K562 (cell line): ENCODE results near the gene MRPL48.

Experiments used
- HDAC1 ChIP-seq, 2 experiments: fragments of 450-650 bp; IDR thresholded peaks; 2 replicates each; pipeline ENCODE4 v1.6.1; 2016 to 2017; ENCODE audit warnings: inconsistent platforms in 1 of 2, mild to moderate bottlenecking in 1 of 2, moderate library complexity in 1 of 2
- POLR2AphosphoS2 ChIP-seq: IDR thresholded peaks from 2 replicates; pipeline ENCODE4 v1.6.1; 2012; ENCODE audit warnings: low read length, improper control_type of control experiment
- SRSF1 ChIP-seq: fragments of 200-400 bp; formaldehyde crosslinking; IDR thresholded peaks from 2 replicates; pipeline ENCODE4 v1.6.1; 2017; ENCODE audit warnings: mild to moderate bottlenecking, low read depth, low read length, moderate library complexity
- STAT5A ChIP-seq: IDR thresholded peaks from 2 replicates; pipeline ENCODE4 v1.6.1; 2012; ENCODE audit warnings: low read length, inconsistent platforms, borderline replicate concordance
- STAT5B ChIP-seq: fragments of 250-450 bp; sonication (Bioruptor Pico); IDR thresholded peaks from 2 replicates; pipeline ENCODE4 v1.8.0; 2021; ENCODE audit warnings: mild to moderate bottlenecking, inconsistent platforms
- ZFP1 ChIP-seq: fragments of 450-650 bp; formaldehyde crosslinking; IDR thresholded peaks from 2 replicates; pipeline ENCODE4 v1.4.0; 2020; ENCODE audit warnings: mild to moderate bottlenecking, mixed read lengths
- ZNF583 ChIP-seq: fragments of 250-450 bp; sonication (Bioruptor Pico); IDR thresholded peaks from 2 replicates; pipeline ENCODE4 v1.4.0; 2020
- TF ChIP-seq, protein P1 (sequence below): sonication (generic); formaldehyde crosslinking; IDR thresholded peaks from 2 replicates; pipeline ENCODE4 v1.9.0; 2022; ENCODE audit warnings: mild to moderate bottlenecking, missing genetic modification reagents
- TF ChIP-seq, protein P2 (sequence below), 3 experiments: IDR thresholded peaks in 2 of 3; conservative IDR thresholded peaks in 1 of 3; 2 replicates each; pipeline ENCODE4 v1.5.1; 2011 to 2012; ENCODE audit warnings: low read length in 3 of 3, mild to moderate bottlenecking in 3 of 3, control low read depth in 2 of 3, improper control_type of control experiment in 1 of 3, inconsistent platforms in 1 of 3, low read depth in 1 of 3, mixed read lengths in 1 of 3, moderate library complexity in 1 of 3; ENCODE audit not compliant: insufficient read depth in 2 of 3
- TF ChIP-seq, protein P3 (sequence below): fragments of 450-650 bp; IDR thresholded peaks from one replicate; pipeline ENCODE4 v1.6.1; 2018; ENCODE audit warnings: mild to moderate bottlenecking, moderate library complexity; ENCODE audit not compliant: partially characterized antibody
- TF ChIP-seq, protein P4 (sequence below): sonication (generic); formaldehyde crosslinking; IDR thresholded peaks from 2 replicates; pipeline ENCODE4 v1.9.0; 2022; ENCODE audit warnings: mild to moderate bottlenecking, missing genetic modification reagents
- TF ChIP-seq, protein P5 (sequence below): fragments of 250-450 bp; sonication (Bioruptor Pico); IDR thresholded peaks from 2 replicates; pipeline ENCODE4 v1.9.0; 2021; ENCODE audit warnings: mild to moderate bottlenecking
- TF ChIP-seq, protein P6 (sequence below): sonication (generic); formaldehyde crosslinking; IDR thresholded peaks from 2 replicates; pipeline ENCODE4 v1.8.1; 2023; ENCODE audit warnings: mild to moderate bottlenecking, missing genetic modification reagents, moderate library complexity

DNA sequence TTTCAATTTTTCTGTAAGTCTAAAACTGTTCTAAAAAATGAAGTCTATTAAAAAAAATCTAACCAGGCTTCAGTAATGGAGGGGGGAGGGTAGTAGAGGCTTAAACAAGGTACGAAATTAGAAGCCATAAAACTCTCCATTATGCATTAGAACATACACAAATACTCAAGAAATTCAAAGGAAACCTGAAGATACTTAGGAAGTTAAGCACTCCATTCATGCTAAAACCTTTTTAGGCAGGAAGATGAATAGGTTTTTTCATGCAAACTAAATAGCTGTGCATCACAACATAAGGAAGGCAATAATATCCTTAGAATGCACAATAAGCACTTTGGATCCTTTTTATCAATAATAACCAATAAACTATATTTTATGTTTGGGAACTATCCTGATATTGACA lies 29.2 kb upstream of the MRPL48 start:
- TF ChIP-seq, protein P1, sequence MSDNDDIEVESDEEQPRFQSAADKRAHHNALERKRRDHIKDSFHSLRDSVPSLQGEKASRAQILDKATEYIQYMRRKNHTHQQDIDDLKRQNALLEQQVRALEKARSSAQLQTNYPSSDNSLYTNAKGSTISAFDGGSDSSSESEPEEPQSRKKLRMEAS = no peak
- TF ChIP-seq, protein P2, sequence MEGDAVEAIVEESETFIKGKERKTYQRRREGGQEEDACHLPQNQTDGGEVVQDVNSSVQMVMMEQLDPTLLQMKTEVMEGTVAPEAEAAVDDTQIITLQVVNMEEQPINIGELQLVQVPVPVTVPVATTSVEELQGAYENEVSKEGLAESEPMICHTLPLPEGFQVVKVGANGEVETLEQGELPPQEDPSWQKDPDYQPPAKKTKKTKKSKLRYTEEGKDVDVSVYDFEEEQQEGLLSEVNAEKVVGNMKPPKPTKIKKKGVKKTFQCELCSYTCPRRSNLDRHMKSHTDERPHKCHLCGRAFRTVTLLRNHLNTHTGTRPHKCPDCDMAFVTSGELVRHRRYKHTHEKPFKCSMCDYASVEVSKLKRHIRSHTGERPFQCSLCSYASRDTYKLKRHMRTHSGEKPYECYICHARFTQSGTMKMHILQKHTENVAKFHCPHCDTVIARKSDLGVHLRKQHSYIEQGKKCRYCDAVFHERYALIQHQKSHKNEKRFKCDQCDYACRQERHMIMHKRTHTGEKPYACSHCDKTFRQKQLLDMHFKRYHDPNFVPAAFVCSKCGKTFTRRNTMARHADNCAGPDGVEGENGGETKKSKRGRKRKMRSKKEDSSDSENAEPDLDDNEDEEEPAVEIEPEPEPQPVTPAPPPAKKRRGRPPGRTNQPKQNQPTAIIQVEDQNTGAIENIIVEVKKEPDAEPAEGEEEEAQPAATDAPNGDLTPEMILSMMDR (IDR thresholded peaks at IDR 0.05 in 2 of 3, conservative IDR thresholded peaks at IDR 0.05 in 1 of 3; ENCODE audit: insufficient read depth in 2 of 3, low read depth in 1 of 3, low read length in 3 of 3) = no peak
- TF ChIP-seq HDAC1 (IDR thresholded peaks at IDR 0.05) = no peak
- no peak for TF ChIP-seq POLR2AphosphoS2
- TF ChIP-seq ZFP1 = no peak
- no peak for TF ChIP-seq STAT5B
- TF ChIP-seq, protein P3, sequence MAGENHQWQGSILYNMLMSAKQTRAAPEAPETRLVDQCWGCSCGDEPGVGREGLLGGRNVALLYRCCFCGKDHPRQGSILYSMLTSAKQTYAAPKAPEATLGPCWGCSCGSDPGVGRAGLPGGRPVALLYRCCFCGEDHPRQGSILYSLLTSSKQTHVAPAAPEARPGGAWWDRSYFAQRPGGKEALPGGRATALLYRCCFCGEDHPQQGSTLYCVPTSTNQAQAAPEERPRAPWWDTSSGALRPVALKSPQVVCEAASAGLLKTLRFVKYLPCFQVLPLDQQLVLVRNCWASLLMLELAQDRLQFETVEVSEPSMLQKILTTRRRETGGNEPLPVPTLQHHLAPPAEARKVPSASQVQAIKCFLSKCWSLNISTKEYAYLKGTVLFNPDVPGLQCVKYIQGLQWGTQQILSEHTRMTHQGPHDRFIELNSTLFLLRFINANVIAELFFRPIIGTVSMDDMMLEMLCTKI = no peak
- TF ChIP-seq ZNF583 = no peak
- no peak for TF ChIP-seq SRSF1
- TF ChIP-seq, protein P4, sequence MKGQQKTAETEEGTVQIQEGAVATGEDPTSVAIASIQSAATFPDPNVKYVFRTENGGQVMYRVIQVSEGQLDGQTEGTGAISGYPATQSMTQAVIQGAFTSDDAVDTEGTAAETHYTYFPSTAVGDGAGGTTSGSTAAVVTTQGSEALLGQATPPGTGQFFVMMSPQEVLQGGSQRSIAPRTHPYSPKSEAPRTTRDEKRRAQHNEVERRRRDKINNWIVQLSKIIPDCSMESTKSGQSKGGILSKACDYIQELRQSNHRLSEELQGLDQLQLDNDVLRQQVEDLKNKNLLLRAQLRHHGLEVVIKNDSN (CRISPR knock-in tag) = no peak
- TF ChIP-seq, protein P5, sequence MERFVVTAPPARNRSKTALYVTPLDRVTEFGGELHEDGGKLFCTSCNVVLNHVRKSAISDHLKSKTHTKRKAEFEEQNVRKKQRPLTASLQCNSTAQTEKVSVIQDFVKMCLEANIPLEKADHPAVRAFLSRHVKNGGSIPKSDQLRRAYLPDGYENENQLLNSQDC (CRISPR knock-in tag) = no peak
- TF ChIP-seq, protein P6, sequence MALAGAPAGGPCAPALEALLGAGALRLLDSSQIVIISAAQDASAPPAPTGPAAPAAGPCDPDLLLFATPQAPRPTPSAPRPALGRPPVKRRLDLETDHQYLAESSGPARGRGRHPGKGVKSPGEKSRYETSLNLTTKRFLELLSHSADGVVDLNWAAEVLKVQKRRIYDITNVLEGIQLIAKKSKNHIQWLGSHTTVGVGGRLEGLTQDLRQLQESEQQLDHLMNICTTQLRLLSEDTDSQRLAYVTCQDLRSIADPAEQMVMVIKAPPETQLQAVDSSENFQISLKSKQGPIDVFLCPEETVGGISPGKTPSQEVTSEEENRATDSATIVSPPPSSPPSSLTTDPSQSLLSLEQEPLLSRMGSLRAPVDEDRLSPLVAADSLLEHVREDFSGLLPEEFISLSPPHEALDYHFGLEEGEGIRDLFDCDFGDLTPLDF (CRISPR knock-in tag) = no peak
- no peak for TF ChIP-seq STAT5A
